CD14-positive monocyte (primary cell): Measurements from ENCODE around the gene DOHH. TPM values are rescaled to one million over a fixed set of nuclear protein-coding genes. Genes with fewer than 3 reads are reported as not detected.

Experiments
- DNase-seq, 3 donors: peaks; one replicate each; pipeline ENCODE4 v3.0.0-alpha.2; 2011 to 2022
- H2AFZ ChIP-seq: 2 replicates; pipeline ENCODE4 v1.6.0; 2012; ENCODE audit warnings: mild to moderate bottlenecking, low read depth, low read length, inconsistent platforms; ENCODE audit not compliant: insufficient read depth, poor library complexity, severe bottlenecking
- H3K27ac ChIP-seq, 2 donors: 1 replicate in 1 of 2; 2 replicates in 1 of 2; pipeline ENCODE4 v1.5.1; 2012 to 2013; ENCODE audit warnings: low read length in 2 of 2, control low read depth in 1 of 2, inconsistent platforms in 1 of 2, low read depth in 1 of 2, mild to moderate bottlenecking in 1 of 2
- H3K27me3 ChIP-seq, 2 donors: one replicate each; pipeline versions ENCODE4 v1.6.0 to v1.6.1; 2011 to 2013; ENCODE audit warnings: low read length in 2 of 2; ENCODE audit not compliant: control insufficient read depth in 2 of 2, insufficient read depth in 2 of 2
- H3K36me3 ChIP-seq, 2 donors: replicated peaks in 1 of 2; 1 replicate in 1 of 2; 2 replicates in 1 of 2; pipeline versions ENCODE4 v1.5.1 to v1.6.1; 2012 to 2013; ENCODE audit warnings: low read length in 2 of 2, control low read depth in 1 of 2, inconsistent platforms in 1 of 2, mild to moderate bottlenecking in 1 of 2; ENCODE audit not compliant: insufficient read depth in 2 of 2, control insufficient read depth in 1 of 2
- H3K4me1 ChIP-seq, 2 donors: 1 replicate in 1 of 2; 2 replicates in 1 of 2; pipeline versions ENCODE4 v1.5.1 to v1.6.1; 2012 to 2013; ENCODE audit warnings: low read length in 2 of 2, control low read depth in 1 of 2, inconsistent platforms in 1 of 2, mild to moderate bottlenecking in 1 of 2, moderate library complexity in 1 of 2; ENCODE audit not compliant: insufficient read depth in 2 of 2, control insufficient read depth in 1 of 2
- H3K4me2 ChIP-seq: replicated peaks from 2 replicates; pipeline ENCODE3; 2012; ENCODE audit warnings: low read length, moderate library complexity, mild to moderate bottlenecking; ENCODE audit not compliant: poor library complexity, severe bottlenecking; ENCODE audit errors: extremely low read depth
- H3K4me3 ChIP-seq, 3 experiments: fragments of 200-600 bp in 1 of 3; sonication (generic) in 1 of 3; replicated peaks in 1 of 3; 1 replicate in 2 of 3; 2 replicates in 1 of 3; pipeline ENCODE4 v1.5.1; 2011 to 2013; ENCODE audit warnings: low read length in 3 of 3, mild to moderate bottlenecking in 3 of 3, control low read depth in 2 of 3, low read depth in 2 of 3, inconsistent platforms in 1 of 3, moderate library complexity in 1 of 3
- H3K79me2 ChIP-seq: 2 replicates; pipeline ENCODE4 v1.6.0; 2012; ENCODE audit warnings: mild to moderate bottlenecking, control low read depth, inconsistent platforms, low read length, moderate library complexity; ENCODE audit not compliant: insufficient read depth
- H3K9ac ChIP-seq: 2 replicates; pipeline ENCODE4 v1.6.0; 2017; ENCODE audit warnings: low read length, mild to moderate bottlenecking; ENCODE audit not compliant: insufficient read depth, poor library complexity, severe bottlenecking
- H3K9me3 ChIP-seq, 2 donors: replicated peaks in 1 of 2; 1 replicate in 1 of 2; 2 replicates in 1 of 2; pipeline versions ENCODE4 v1.5.1 to v1.6.1; 2012 to 2013; ENCODE audit warnings: low read length in 2 of 2, control low read depth in 1 of 2; ENCODE audit not compliant: control insufficient read depth in 1 of 2, insufficient read depth in 1 of 2
- H4K20me1 ChIP-seq: 2 replicates; pipeline ENCODE4 v1.6.0; 2012; ENCODE audit warnings: mild to moderate bottlenecking, low read length, control low read depth, moderate library complexity; ENCODE audit not compliant: insufficient read depth
- H3K27ac Mint-ChIP-seq, 7 donors: one replicate each; pipeline ENCODE4 v1.8.0; 2020; ENCODE audit warnings: mild to moderate bottlenecking in 7 of 7, mixed read lengths in 7 of 7, moderate library complexity in 6 of 7, inconsistent platforms in 2 of 7
- H3K27me3 Mint-ChIP-seq, 3 donors: one replicate each; pipeline ENCODE4 v1.8.0; 2021 to 2022; ENCODE audit warnings: low read depth in 3 of 3, mild to moderate bottlenecking in 3 of 3, mixed read lengths in 3 of 3, moderate library complexity in 3 of 3, inconsistent platforms in 1 of 3
- H3K36me3 Mint-ChIP-seq, 2 donors: one replicate each; pipeline ENCODE4 v1.8.0; 2020; ENCODE audit warnings: mixed read lengths in 2 of 2, inconsistent platforms in 1 of 2, mild to moderate bottlenecking in 1 of 2
- H3K4me1 Mint-ChIP-seq: one replicate; pipeline ENCODE4 v1.8.0; 2020; ENCODE audit warnings: mild to moderate bottlenecking, mixed read lengths
- H3K4me3 Mint-ChIP-seq, 2 donors: one replicate each; pipeline ENCODE4 v1.8.0; 2020; ENCODE audit warnings: mild to moderate bottlenecking in 2 of 2, mixed read lengths in 2 of 2, moderate library complexity in 1 of 2
- H3K9me3 Mint-ChIP-seq, 7 donors: one replicate each; pipeline ENCODE4 v1.8.0; 2020 to 2022; ENCODE audit warnings: mixed read lengths in 7 of 7, mild to moderate bottlenecking in 6 of 7, moderate library complexity in 6 of 7, inconsistent platforms in 2 of 7
- CTCF ChIP-seq: fragments of 200-600 bp; IDR thresholded peaks from one replicate; pipeline ENCODE4 v1.8.0; 2022; ENCODE audit warnings: antibody characterized with exemption, mild to moderate bottlenecking
- WGBS: methylation state at CpG from one replicate; pipeline ENCODE4 v1.1.5; 2013; ENCODE audit warnings: missing lambda C conversion rate; ENCODE audit not compliant: insufficient coverage; 5-methylcytosine and 5-hydroxymethylcytosine counted together
- intact Hi-C, 2 donors: fragments of 100-400 bp; cut with micrococcal nuclease; formaldehyde crosslinking; loops; one replicate each; pipeline versions ENCODE4 v1.15.0 to v1.15.1; 2023
- polyA plus RNA-seq, 3 donors: library from polyadenylated mRNA; depleted of rRNA in 1 of 3; unstranded in 2 of 3; stranded (reverse) in 1 of 3; fragments of 300-500 nt in 2 of 3; fragments of >200 nt in 1 of 3; fragmentation: Illumina TruSeq in 2 of 3; gene quantifications; 1 replicate in 2 of 3; 2 replicates in 1 of 3; pipeline ENCODE4 v1.2.3, GENCODE V29; 2012 to 2021

Gene DOHH
- polyA plus RNA-seq, 3 donors = 3.7 to 4.2 (median 4.1) TPM

DNA sequence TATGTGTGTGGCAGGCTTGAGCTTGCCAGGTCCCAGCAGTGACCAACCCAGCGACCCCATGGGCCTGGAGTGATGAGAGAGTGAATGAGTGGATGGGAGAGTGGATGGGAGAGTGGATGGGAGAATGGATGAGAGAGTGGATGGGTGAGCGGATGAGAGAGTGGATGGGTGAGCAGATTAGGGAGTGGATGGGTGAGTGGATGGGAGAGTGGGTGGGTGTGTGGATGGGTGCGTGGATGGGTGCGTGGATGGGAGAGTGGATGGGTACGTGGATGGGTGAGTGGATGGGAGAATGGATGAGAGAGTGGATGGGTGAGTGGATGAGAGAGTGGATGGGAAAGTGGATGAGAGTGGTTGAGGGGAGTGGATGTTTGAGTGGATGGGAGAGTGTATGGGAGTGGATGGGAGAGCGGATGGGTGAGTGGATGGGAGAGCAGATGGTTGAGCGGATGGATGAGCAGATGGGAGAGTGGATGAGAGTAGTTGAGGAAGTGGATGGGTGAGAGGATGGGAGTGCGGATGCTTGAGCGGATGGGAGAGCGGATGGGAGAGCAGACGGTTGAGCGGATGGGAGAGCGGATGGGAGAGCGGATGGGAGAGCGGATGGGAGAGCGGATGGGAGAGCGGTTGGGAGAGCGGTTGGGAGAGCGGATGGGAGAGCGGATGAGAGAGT, 28.2 kb upstream of the DOHH start:
- H3K36me3 ChIP-seq = peaks cover 73 to 83% of the 10 kb centered on the region in 2 donors
- no peaks in the 10 kb centered on the region for H3K9me3 Mint-ChIP-seq
- peaks cover 3% of the 10 kb centered on the region for H3K79me2 ChIP-seq
- no peaks in the 10 kb centered on the region for H3K4me1 ChIP-seq
- H2AFZ ChIP-seq = no peak overlapping the region
- H3K4me3 Mint-ChIP-seq = no peak overlapping the region
- H3K27ac Mint-ChIP-seq = no peak overlapping the region
- no peaks in the 10 kb centered on the region for H3K9me3 ChIP-seq
- H3K9ac ChIP-seq = no peak overlapping the region
- H3K4me3 ChIP-seq = no peak overlapping the region
- intact Hi-C loops = no loop called here
- H3K4me2 ChIP-seq = no peak overlapping the region
- H4K20me1 ChIP-seq = peaks cover 23% of the 10 kb centered on the region
- H3K27ac ChIP-seq = no peak overlapping the region
- peaks cover 37 to 46% of the 10 kb centered on the region in 2 donors for H3K36me3 Mint-ChIP-seq
- 98% methylated on average over 20 of the region's 20 CpGs for WGBS
- no peaks in the 10 kb centered on the region for H3K27me3 ChIP-seq
- H3K4me1 Mint-ChIP-seq = no peaks in the 10 kb centered on the region
- no peak for DNase-seq
- H3K27me3 Mint-ChIP-seq = peaks cover 0 to 1% (median 0%) of the 10 kb centered on the region in 3 donors
- no peak for TF ChIP-seq CTCF

DNA sequence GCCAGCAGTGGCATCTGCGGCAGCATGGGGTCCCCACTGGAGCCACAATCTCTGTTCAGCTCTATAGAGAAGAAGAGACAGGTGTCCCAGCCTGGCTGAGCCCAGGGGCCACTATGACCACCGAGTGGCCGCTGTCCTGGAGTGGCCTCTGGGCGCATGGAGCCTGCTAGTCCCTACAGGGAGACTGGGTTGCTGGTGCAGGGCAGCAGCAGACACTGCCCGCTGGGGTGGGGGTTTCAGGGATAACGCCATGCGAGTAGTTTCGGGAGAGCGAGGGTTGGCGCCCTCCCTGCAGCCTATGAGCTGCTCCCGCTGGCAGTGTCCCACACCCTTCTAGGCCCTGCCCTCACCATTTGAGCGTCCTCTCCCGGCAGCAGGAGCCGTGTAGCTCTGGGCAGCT, 27.6 kb upstream of the DOHH start:
- H3K4me3 Mint-ChIP-seq = no peak overlapping the region
- 100% methylated on average over 2 of the region's 14 CpGs for WGBS
- H3K4me1 Mint-ChIP-seq = no peaks in the 10 kb centered on the region
- Histone ChIP-seq H3K4me2 (no peak overlapping the region), H3K36me3 (peaks cover 73 to 83% of the 10 kb centered on the region in 2 donors), H3K4me3 (no peak overlapping the region), H3K27ac (no peak overlapping the region), H3K9me3 (no peaks in the 10 kb centered on the region), H3K9ac (no peak overlapping the region), H3K79me2 (peaks cover 9% of the 10 kb centered on the region), H2AFZ (no peak overlapping the region), H3K27me3 (no peaks in the 10 kb centered on the region), H4K20me1 (peaks cover 29% of the 10 kb centered on the region), H3K4me1 (no peaks in the 10 kb centered on the region)
- no peak overlapping the region for H3K27ac Mint-ChIP-seq
- intact Hi-C loops = no loop called here
- TF ChIP-seq CTCF = no peak
- no peak for DNase-seq
- H3K36me3 Mint-ChIP-seq = peaks cover 34 to 46% of the 10 kb centered on the region in 2 donors
- peaks cover 0 to 1% (median 0%) of the 10 kb centered on the region in 3 donors for H3K27me3 Mint-ChIP-seq
- H3K9me3 Mint-ChIP-seq = no peaks in the 10 kb centered on the region
